Endothelial cell of umbilical vein (primary cell): Measurements from ENCODE around the gene ETV6. TPM values are rescaled to one million over a fixed set of nuclear protein-coding genes. Genes with fewer than 3 reads are reported as not detected.

Experiments
- BruUV-seq: library from RNA; stranded (reverse); fragments of 400-500 nt; replicated peaks from 2 replicates; lab custom pipeline; 2021; lab: Mats Ljungman, UMichigan
- CTCF ChIA-PET: fragments of 300-600, 350-600 bp; sonication (Branson Sonifier 250); formaldehyde crosslinking; loops from one replicate; lab custom pipeline; 2021; ENCODE audit warnings: antibody characterized with exemption, inconsistent platforms; lab: Charles Lee
- POLR2A ChIA-PET: fragments of 300-600, 350-600 bp; sonication (Branson Sonifier 250); formaldehyde crosslinking; loops from one replicate; lab custom pipeline; 2021; ENCODE audit warnings: antibody characterized with exemption, inconsistent platforms; lab: Charles Lee
- DNase-seq: peaks from one replicate; pipeline ENCODE4 v3.0.0-alpha.2; 2011; ENCODE audit warnings: low read depth, low spot score
- FAIRE-seq: peaks from 2 replicates; lab custom pipeline; 2011; peaks lifted over from hg19 to GRCh38; lab: Jason Lieb, UNC
- H2AFZ ChIP-seq: 2 replicates; pipeline ENCODE4 v1.6.0; 2012; ENCODE audit warnings: low read depth, low read length, control low read depth, inconsistent platforms
- H3K27ac ChIP-seq: 2 replicates; pipeline ENCODE4 v1.5.1; 2011; ENCODE audit warnings: low read depth, mild to moderate bottlenecking, control low read depth, low read length, moderate library complexity; ENCODE audit not compliant: insufficient read depth
- H3K27me3 ChIP-seq, 2 experiments: 2 replicates each; pipeline versions ENCODE4 v1.6.0 to v1.6.1; 2011; ENCODE audit warnings: low read length in 2 of 2, mixed read lengths in 1 of 2; ENCODE audit not compliant: control insufficient read depth in 2 of 2, insufficient read depth in 2 of 2
- H3K36me3 ChIP-seq, 2 experiments: 2 replicates in 1 of 2; 3 replicates in 1 of 2; pipeline ENCODE4 v1.5.1; 2011; ENCODE audit warnings: low read length in 2 of 2, mild to moderate bottlenecking in 1 of 2, moderate library complexity in 1 of 2; ENCODE audit not compliant: control insufficient read depth in 2 of 2, insufficient read depth in 2 of 2; ENCODE audit errors: extremely low read depth in 1 of 2
- H3K4me1 ChIP-seq: 3 replicates; pipeline ENCODE4 v1.5.1; 2011; ENCODE audit warnings: mild to moderate bottlenecking, low read length; ENCODE audit not compliant: control insufficient read depth, insufficient read depth; ENCODE audit errors: extremely low read depth
- H3K4me2 ChIP-seq: 2 replicates; pipeline ENCODE4 v1.6.1; 2011; ENCODE audit warnings: low read length, control low read depth, mixed read lengths; ENCODE audit not compliant: insufficient read depth
- H3K4me3 ChIP-seq, 3 experiments: fragments of 200-600 bp in 1 of 3; sonication (generic), shearing (Covaris generic) in 1 of 3; replicated peaks in 1 of 3; 2 replicates each; pipeline ENCODE4 v1.5.1; 2011 to 2016; ENCODE audit warnings: control low read depth in 3 of 3, low read length in 3 of 3, mild to moderate bottlenecking in 2 of 3, inconsistent platforms in 1 of 3, low read depth in 1 of 3, moderate library complexity in 1 of 3; ENCODE audit not compliant: insufficient read depth in 1 of 3
- H3K79me2 ChIP-seq: 2 replicates; pipeline ENCODE4 v1.6.0; 2012; ENCODE audit warnings: low read length, inconsistent platforms; ENCODE audit not compliant: control insufficient read depth, insufficient read depth
- H3K9ac ChIP-seq: replicated peaks from 2 replicates; pipeline ENCODE3; 2011; ENCODE audit warnings: low read length, control low read depth; ENCODE audit not compliant: insufficient read depth; ENCODE audit errors: extremely low read depth
- H3K9me1 ChIP-seq: replicated peaks from 3 replicates; pipeline ENCODE4 v1.6.0; 2011; ENCODE audit warnings: mild to moderate bottlenecking, low read length; ENCODE audit not compliant: control insufficient read depth, insufficient read depth; ENCODE audit errors: extremely low read depth
- H3K9me3 ChIP-seq: replicated peaks from 2 replicates; pipeline ENCODE4 v1.5.1; 2012; ENCODE audit warnings: low read length, inconsistent platforms; ENCODE audit not compliant: control insufficient read depth, insufficient read depth
- H4K20me1 ChIP-seq: replicated peaks from 2 replicates; pipeline ENCODE3; 2011; ENCODE audit warnings: mild to moderate bottlenecking, low read length; ENCODE audit not compliant: control insufficient read depth, insufficient read depth; ENCODE audit errors: extremely low read depth
- EZH2 ChIP-seq: IDR thresholded peaks from 2 replicates; pipeline ENCODE4 v1.6.1; 2012; ENCODE audit warnings: borderline replicate concordance, low read depth, mild to moderate bottlenecking, moderate library complexity, low read length, inconsistent platforms; ENCODE audit not compliant: severe bottlenecking
- FOS ChIP-seq: IDR thresholded peaks from 2 replicates; pipeline ENCODE4 v1.6.1; 2011; ENCODE audit warnings: mild to moderate bottlenecking, low read length, moderate library complexity, borderline replicate concordance; ENCODE audit not compliant: insufficient read depth
- GATA2 ChIP-seq: IDR thresholded peaks from 2 replicates; pipeline ENCODE4 v1.7.0; 2011; ENCODE audit warnings: low read depth, mild to moderate bottlenecking, moderate library complexity, mixed read lengths, low read length; ENCODE audit not compliant: insufficient read length, insufficient read depth
- JUN ChIP-seq: IDR thresholded peaks from 2 replicates; pipeline ENCODE4 v1.6.1; 2011; ENCODE audit warnings: borderline replicate concordance, low read depth; ENCODE audit not compliant: insufficient read length, insufficient read depth
- MYC ChIP-seq: IDR thresholded peaks from one replicate; pipeline ENCODE4 v1.6.1; 2011; ENCODE audit warnings: mild to moderate bottlenecking, low read depth, low read length
- POLR2A ChIP-seq: IDR thresholded peaks from 2 replicates; pipeline ENCODE4 v1.6.1; 2012; ENCODE audit warnings: low read depth, mild to moderate bottlenecking, control low read depth, low read length
- POLR2AphosphoS5 ChIP-seq: IDR thresholded peaks from 2 replicates; pipeline ENCODE4 v1.6.1; 2012; ENCODE audit warnings: low read depth, mild to moderate bottlenecking, control low read depth, low read length, moderate library complexity; ENCODE audit not compliant: insufficient read depth
- dilution Hi-C: fragments of 300-500 bp; cut with MboI; formaldehyde crosslinking; loops from one replicate; pipeline ENCODE4 v1.15.0; 2019; ENCODE audit warnings: low sequenced_read_pairs; ENCODE audit not compliant: extremely low pct_ligation_motif_present
- intact Hi-C: fragments of 100-400 bp; cut with micrococcal nuclease; formaldehyde crosslinking; loops from one replicate; pipeline ENCODE4 v1.10.0; 2022
- polyA plus RNA-seq, 4 experiments: library from polyadenylated mRNA; depleted of rRNA in 3 of 4; stranded (reverse) in 3 of 4; unstranded in 1 of 4; fragments of >200 nt; gene quantifications; 2 replicates each; pipeline versions ENCODE4 v1.2.1 to v1.2.3, GENCODE V29; 2011 to 2012; ENCODE audit warnings: missing spikeins in 1 of 4
- total RNA-seq: library from RNA; stranded (reverse); gene quantifications from 2 replicates; pipeline ENCODE4 v1.2.3, GENCODE V29; 2021
- TF ChIP-seq, protein P1 (sequence below), 2 donors: IDR thresholded peaks; 1 replicate in 1 of 2; 2 replicates in 1 of 2; pipeline ENCODE4 v1.5.1; 2011; ENCODE audit warnings: low read length in 2 of 2, mild to moderate bottlenecking in 2 of 2, moderate library complexity in 2 of 2, control low read depth in 1 of 2, inconsistent platforms in 1 of 2, low read depth in 1 of 2; ENCODE audit not compliant: insufficient read depth in 1 of 2; ENCODE audit errors: extremely low read depth in 1 of 2
- TF ChIP-seq, protein P2 (sequence below): IDR thresholded peaks from 2 replicates; pipeline ENCODE4 v1.6.1; 2011; ENCODE audit not compliant: insufficient read depth, insufficient read length

ETV6 gene
- total and polyA plus RNA-seq, 2 donors (not counting 3 experiments of a cell fraction or from before 2014, with no cell fraction given) = 15.9 to 57.1 TPM

- TF ChIP-seq POLR2AphosphoS5 = no peak
- peak; percentile 52 for TF ChIP-seq FOS
- TF ChIP-seq JUN = peak; percentile 34
- H3K36me3 ChIP-seq = peaks cover 6 to 19% of the 10 kb centered on the region in 2 experiments
- dilution Hi-C loops (no loop called here), intact Hi-C loops (loop anchor here (5.0 kb wide), 1 partner anchor 74 kb away; no protein-coding TSS in a partner anchor)
- peak overlapping the region; percentile 64 for H3K9ac ChIP-seq
- peaks cover 49% of the 10 kb centered on the region for H3K4me1 ChIP-seq
- peak; percentile 30 for DNase-seq
- no peaks in the 10 kb centered on the region for H4K20me1 ChIP-seq
- peak overlapping the region; percentile 36 for H3K4me2 ChIP-seq
- H3K9me1 ChIP-seq = no peaks in the 10 kb centered on the region
- H2AFZ ChIP-seq = no peak overlapping the region
- H3K4me3 ChIP-seq = no peak overlapping the region
- no peaks in the 10 kb centered on the region for H3K27me3 ChIP-seq
- POLR2A ChIA-PET = interaction anchor here (0.8 to 1.2 kb wide), 2 partner anchors 90 to 237 kb away, joined by 4 to 5 read pairs; partner anchors contain the start of gene ETV6
- peak overlapping the region; percentile 92 for H3K27ac ChIP-seq
- CTCF ChIA-PET = interaction anchor here (0.9 to 1.3 kb wide), 4 partner anchors 23 to 305 kb away, joined by 4 to 7 read pairs (median 4); no protein-coding TSS in a partner anchor
- BruUV-seq = no TSS peak
- no peaks in the 10 kb centered on the region for H3K9me3 ChIP-seq
- FAIRE-seq = no peak
- H3K79me2 ChIP-seq = peaks cover 5% of the 10 kb centered on the region
Measured at GRCh38 chr12:11886339-11886738, 236.9 kb downstream of the ETV6 start.

DNA sequence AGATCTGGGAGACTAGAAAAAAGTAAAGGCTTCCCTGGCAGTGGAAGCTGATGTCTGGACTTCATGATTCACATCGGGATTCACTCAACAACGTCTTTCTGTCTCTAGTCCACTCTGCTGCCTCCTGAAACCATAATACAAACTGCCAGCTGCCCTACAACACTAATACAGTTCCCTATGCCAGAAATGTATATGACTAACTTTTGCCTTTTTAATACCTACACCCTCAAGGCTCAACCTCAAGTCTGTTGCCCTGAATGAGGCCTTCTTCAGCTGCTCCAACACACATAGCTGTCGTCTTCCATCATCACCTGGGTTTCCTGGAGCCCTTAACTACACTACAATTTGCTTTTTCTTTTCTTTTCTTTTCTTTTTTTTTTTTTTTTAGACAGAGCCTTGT is 238.6 kb downstream of the ETV6 start:
- no peaks in the 10 kb centered on the region for H3K9me1 ChIP-seq
- H3K36me3 ChIP-seq = peaks cover 10 to 20% of the 10 kb centered on the region in 2 experiments
- H3K27me3 ChIP-seq = no peaks in the 10 kb centered on the region
- intact Hi-C loops = loop anchor here (1.0 to 5.0 kb wide), 2 partner anchors 76 to 235 kb away; no protein-coding TSS in a partner anchor
- BruUV-seq = no TSS peak
- no peak overlapping the region for H3K27ac ChIP-seq
- H3K4me3 ChIP-seq = no peak overlapping the region
- no peak overlapping the region for H2AFZ ChIP-seq
- H3K9me3 ChIP-seq = no peaks in the 10 kb centered on the region
- FAIRE-seq (no peak), DNase-seq (no peak)
- dilution Hi-C loops = no loop called here
- H3K4me1 ChIP-seq = peaks cover 48% of the 10 kb centered on the region
- no peaks in the 10 kb centered on the region for H4K20me1 ChIP-seq
- CTCF ChIA-PET = no interaction called here
- POLR2A ChIA-PET = no interaction called here
- H3K79me2 ChIP-seq = peaks cover 2% of the 10 kb centered on the region
- TF ChIP-seq POLR2AphosphoS5 = no peak
- no peak for TF ChIP-seq POLR2A
- TF ChIP-seq JUN = no peak
- no peak for TF ChIP-seq FOS
- TF ChIP-seq, protein P1, sequence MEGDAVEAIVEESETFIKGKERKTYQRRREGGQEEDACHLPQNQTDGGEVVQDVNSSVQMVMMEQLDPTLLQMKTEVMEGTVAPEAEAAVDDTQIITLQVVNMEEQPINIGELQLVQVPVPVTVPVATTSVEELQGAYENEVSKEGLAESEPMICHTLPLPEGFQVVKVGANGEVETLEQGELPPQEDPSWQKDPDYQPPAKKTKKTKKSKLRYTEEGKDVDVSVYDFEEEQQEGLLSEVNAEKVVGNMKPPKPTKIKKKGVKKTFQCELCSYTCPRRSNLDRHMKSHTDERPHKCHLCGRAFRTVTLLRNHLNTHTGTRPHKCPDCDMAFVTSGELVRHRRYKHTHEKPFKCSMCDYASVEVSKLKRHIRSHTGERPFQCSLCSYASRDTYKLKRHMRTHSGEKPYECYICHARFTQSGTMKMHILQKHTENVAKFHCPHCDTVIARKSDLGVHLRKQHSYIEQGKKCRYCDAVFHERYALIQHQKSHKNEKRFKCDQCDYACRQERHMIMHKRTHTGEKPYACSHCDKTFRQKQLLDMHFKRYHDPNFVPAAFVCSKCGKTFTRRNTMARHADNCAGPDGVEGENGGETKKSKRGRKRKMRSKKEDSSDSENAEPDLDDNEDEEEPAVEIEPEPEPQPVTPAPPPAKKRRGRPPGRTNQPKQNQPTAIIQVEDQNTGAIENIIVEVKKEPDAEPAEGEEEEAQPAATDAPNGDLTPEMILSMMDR (IDR thresholded peaks at IDR 0.05; ENCODE audit: extremely low read depth in 1 of 2, insufficient read depth in 1 of 2, low read depth in 1 of 2, low read length in 2 of 2) = no peak
- no peak for TF ChIP-seq GATA2
- TF ChIP-seq MYC = no peak
- no peak for TF ChIP-seq EZH2
- TF ChIP-seq, protein P2, sequence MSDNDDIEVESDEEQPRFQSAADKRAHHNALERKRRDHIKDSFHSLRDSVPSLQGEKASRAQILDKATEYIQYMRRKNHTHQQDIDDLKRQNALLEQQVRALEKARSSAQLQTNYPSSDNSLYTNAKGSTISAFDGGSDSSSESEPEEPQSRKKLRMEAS = no peak
- H3K9ac ChIP-seq = no peak overlapping the region
- H3K4me2 ChIP-seq = no peak overlapping the region
